Endothelial cell (in vitro differentiated cells): ENCODE measurements around the gene MAPK8IP1. TPM values are rescaled to one million over a fixed set of nuclear protein-coding genes. Genes with fewer than 3 reads are reported as not detected.

ENCODE experiments used
- DNase-seq: peaks from one replicate; pipeline ENCODE4 v3.0.0; 2021; ENCODE audit warnings: low spot score
- H3K27ac Mint-ChIP-seq: one replicate; pipeline ENCODE4 v1.8.0; 2021; ENCODE audit warnings: mixed read lengths, inconsistent platforms; ENCODE audit not compliant: unreplicated experiment
- H3K27me3 Mint-ChIP-seq: one replicate; pipeline ENCODE4 v1.8.0; 2021; ENCODE audit warnings: mild to moderate bottlenecking, moderate library complexity, mixed read lengths, inconsistent platforms; ENCODE audit not compliant: unreplicated experiment
- H3K36me3 Mint-ChIP-seq: one replicate; pipeline ENCODE4 v1.8.0; 2021; ENCODE audit warnings: mild to moderate bottlenecking, low read depth, mixed read lengths, inconsistent platforms; ENCODE audit not compliant: unreplicated experiment
- H3K4me1 Mint-ChIP-seq: one replicate; pipeline ENCODE4 v1.8.0; 2021; ENCODE audit warnings: mild to moderate bottlenecking, mixed read lengths, inconsistent platforms; ENCODE audit not compliant: unreplicated experiment
- H3K4me3 Mint-ChIP-seq: one replicate; pipeline ENCODE4 v1.8.0; 2021; ENCODE audit warnings: mild to moderate bottlenecking, mixed read lengths, inconsistent platforms; ENCODE audit not compliant: unreplicated experiment
- H3K9me3 Mint-ChIP-seq: one replicate; pipeline ENCODE4 v1.8.0; 2021; ENCODE audit warnings: mixed read lengths, inconsistent platforms; ENCODE audit not compliant: unreplicated experiment
- CTCF ChIP-seq: fragments of 200-600 bp; sonication (generic); IDR thresholded peaks from one replicate; pipeline ENCODE4 v1.5.0; 2021; ENCODE audit warnings: antibody characterized with exemption; ENCODE audit not compliant: unreplicated experiment
- total RNA-seq: library from RNA; stranded (reverse); fragmentation: NEBNext Ultra II Directional; extraction: Animal tissue kit (Norgen Biotek cat#: 25700); gene quantifications from one replicate; pipeline ENCODE4 v1.2.1, GENCODE V29; 2021; ENCODE audit not compliant: unreplicated experiment

Gene MAPK8IP1
- total RNA-seq, 1 donor from 2014 or later: 3.7 TPM

- DNase-seq: no peak
- TF ChIP-seq CTCF: no peak
- peaks cover 12% of the 10 kb centered on the region for H3K4me1 Mint-ChIP-seq
- no peak overlapping the region for H3K4me3 Mint-ChIP-seq
- peaks cover 9% of the 10 kb centered on the region for H3K27me3 Mint-ChIP-seq
- no peaks in the 10 kb centered on the region for H3K9me3 Mint-ChIP-seq
- H3K27ac Mint-ChIP-seq: no peak overlapping the region
- H3K36me3 Mint-ChIP-seq: peaks cover 3% of the 10 kb centered on the region
Measured at GRCh38 chr11:45851228-45851627, 34.2 kb upstream of the MAPK8IP1 start.

GRCh38 chr11:45852018-45852711, 33.3 kb upstream of the MAPK8IP1 start:
- H3K36me3 Mint-ChIP-seq: peaks cover 7% of the 10 kb centered on the region
- no peaks in the 10 kb centered on the region for H3K9me3 Mint-ChIP-seq
- TF ChIP-seq CTCF: no peak
- no peak overlapping the region for H3K27ac Mint-ChIP-seq
- no peak overlapping the region for H3K4me3 Mint-ChIP-seq
- peaks cover 10% of the 10 kb centered on the region for H3K4me1 Mint-ChIP-seq
- peaks cover 5% of the 10 kb centered on the region for H3K27me3 Mint-ChIP-seq
- DNase-seq: no peak

GRCh38 chr11:45852712-45853101, 32.7 kb upstream of the MAPK8IP1 start:
- Mint-ChIP-seq H3K27me3 (peaks cover 5% of the 10 kb centered on the region), H3K27ac (no peak overlapping the region), H3K9me3 (no peaks in the 10 kb centered on the region), H3K4me1 (peaks cover 13% of the 10 kb centered on the region), H3K36me3 (peaks cover 9% of the 10 kb centered on the region), H3K4me3 (no peak overlapping the region)
- no peak for TF ChIP-seq CTCF
- no peak for DNase-seq

GRCh38 chr11:45853332-45854219, 31.9 kb upstream of the MAPK8IP1 start:
- Mint-ChIP-seq H3K27ac (no peak overlapping the region), H3K9me3 (no peaks in the 10 kb centered on the region), H3K4me1 (peaks cover 13% of the 10 kb centered on the region), H3K27me3 (peaks cover 5% of the 10 kb centered on the region), H3K36me3 (peaks cover 12% of the 10 kb centered on the region), H3K4me3 (no peak overlapping the region)
- DNase-seq: no peak
- no peak for TF ChIP-seq CTCF

- DNase-seq: no peak
- no peak for TF ChIP-seq CTCF
- Mint-ChIP-seq H3K27me3 (no peaks in the 10 kb centered on the region), H3K36me3 (peaks cover 15% of the 10 kb centered on the region), H3K4me1 (peaks cover 9% of the 10 kb centered on the region), H3K9me3 (no peaks in the 10 kb centered on the region), H3K27ac (no peak overlapping the region), H3K4me3 (no peak overlapping the region)
Measured at GRCh38 chr11:45855308-45855707, 30.1 kb upstream of the MAPK8IP1 start.
